ENCODE data around the gene NECTIN1. TPM values are rescaled to one million over a fixed set of nuclear protein-coding genes. Genes with fewer than 3 reads are reported as not detected.

The NECTIN1 gene
- total and polyA plus RNA-seq, 2 of the 4 experiments (the other 2 are of a cell fraction): 2.3 to 4.2 TPM

DNA sequence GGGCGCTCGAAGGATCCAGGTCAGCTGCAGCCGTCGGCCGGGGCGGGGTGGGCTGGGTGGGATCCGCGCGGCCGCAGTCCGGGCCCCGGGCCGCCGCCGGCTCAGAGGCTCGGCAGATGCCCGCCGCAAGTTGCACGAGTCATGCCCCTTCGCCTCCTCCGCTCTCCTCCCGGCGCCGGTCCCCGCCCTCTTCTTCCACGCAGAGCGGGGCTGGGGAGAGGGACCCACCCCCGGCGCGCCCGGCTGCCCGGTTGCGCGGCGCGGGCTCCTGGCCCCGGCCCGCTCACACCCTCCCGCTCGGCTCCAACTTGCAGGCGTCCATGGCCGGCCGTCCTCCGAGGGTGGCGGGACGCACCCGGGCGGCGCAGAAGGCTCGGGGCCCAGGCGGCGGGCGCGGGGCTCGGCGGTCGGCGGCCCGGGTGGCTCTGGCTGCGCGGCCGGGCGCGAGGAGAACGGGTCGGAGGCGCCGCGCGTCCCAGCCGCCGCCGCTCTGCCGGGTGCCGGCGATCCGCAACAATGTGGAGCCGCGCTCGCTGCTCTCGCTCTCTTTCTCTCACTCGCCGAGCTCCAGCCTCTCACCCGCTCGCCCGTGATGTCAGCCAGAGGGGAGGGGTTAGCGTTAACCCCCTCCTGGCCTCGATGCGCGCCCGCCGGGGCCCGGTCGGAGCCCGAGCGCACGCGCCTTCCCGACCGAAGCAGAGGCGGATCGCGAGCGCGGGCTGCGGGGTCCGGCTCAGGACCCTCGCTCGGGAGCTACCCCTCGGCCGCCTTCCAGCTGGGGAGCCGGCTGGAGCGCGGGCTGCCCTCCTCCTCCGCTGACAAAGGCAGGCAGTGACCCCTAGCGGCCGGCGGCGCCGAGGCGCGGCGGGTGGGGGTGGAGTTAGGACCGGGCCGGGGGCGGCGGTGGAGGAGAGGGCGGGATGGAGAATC, at the start of gene NECTIN1 (continued):
- TF ChIP-seq, protein P1, sequence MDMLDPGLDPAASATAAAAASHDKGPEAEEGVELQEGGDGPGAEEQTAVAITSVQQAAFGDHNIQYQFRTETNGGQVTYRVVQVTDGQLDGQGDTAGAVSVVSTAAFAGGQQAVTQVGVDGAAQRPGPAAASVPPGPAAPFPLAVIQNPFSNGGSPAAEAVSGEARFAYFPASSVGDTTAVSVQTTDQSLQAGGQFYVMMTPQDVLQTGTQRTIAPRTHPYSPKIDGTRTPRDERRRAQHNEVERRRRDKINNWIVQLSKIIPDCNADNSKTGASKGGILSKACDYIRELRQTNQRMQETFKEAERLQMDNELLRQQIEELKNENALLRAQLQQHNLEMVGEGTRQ (IDR thresholded peaks at IDR 0.05; ENCODE audit: low read depth, low read length): no peak
- TF ChIP-seq, protein P2, sequence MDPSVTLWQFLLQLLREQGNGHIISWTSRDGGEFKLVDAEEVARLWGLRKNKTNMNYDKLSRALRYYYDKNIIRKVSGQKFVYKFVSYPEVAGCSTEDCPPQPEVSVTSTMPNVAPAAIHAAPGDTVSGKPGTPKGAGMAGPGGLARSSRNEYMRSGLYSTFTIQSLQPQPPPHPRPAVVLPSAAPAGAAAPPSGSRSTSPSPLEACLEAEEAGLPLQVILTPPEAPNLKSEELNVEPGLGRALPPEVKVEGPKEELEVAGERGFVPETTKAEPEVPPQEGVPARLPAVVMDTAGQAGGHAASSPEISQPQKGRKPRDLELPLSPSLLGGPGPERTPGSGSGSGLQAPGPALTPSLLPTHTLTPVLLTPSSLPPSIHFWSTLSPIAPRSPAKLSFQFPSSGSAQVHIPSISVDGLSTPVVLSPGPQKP (IDR thresholded peaks at IDR 0.05; ENCODE audit: borderline replicate concordance, low read depth, low read length): no peak
- TF ChIP-seq MXI1 (IDR thresholded peaks at IDR 0.05; ENCODE audit: borderline replicate concordance, low read depth, low read length) (peak; percentile 47; the same call in 1 of the 2 replicates), BHLHE40 (IDR thresholded peaks at IDR 0.05; ENCODE audit: low read depth, low read length) (0 out of 2 replicates have a peak, but pooled peaks have one; percentile 37), RFX5 (IDR thresholded peaks at IDR 0.05; ENCODE audit: low read depth, low read length) (no peak)

All from IMR-90 (cell line).